Measurements from ENCODE around the gene XRCC1.

DNA sequence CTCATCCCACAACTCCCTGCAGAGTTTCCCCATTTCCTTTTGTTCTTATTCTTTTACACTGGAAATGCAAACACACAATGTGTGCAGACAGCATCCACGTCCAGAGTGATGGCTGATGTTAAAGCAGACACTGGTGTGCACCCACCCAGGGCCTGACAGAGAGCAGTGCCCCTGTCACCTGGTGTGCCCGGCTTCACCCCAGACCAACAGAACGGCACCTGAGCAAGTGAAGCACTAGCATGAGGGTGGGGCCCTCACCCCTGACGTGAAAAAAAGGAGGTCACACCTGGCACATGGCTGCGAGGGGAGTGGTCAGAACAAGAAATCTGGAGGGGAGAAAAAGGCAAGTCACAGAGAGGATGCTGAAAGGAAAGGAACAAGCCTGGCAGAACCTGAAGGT is 30.1 kb downstream of the XRCC1 start:
- TF ChIP-seq, protein P1, sequence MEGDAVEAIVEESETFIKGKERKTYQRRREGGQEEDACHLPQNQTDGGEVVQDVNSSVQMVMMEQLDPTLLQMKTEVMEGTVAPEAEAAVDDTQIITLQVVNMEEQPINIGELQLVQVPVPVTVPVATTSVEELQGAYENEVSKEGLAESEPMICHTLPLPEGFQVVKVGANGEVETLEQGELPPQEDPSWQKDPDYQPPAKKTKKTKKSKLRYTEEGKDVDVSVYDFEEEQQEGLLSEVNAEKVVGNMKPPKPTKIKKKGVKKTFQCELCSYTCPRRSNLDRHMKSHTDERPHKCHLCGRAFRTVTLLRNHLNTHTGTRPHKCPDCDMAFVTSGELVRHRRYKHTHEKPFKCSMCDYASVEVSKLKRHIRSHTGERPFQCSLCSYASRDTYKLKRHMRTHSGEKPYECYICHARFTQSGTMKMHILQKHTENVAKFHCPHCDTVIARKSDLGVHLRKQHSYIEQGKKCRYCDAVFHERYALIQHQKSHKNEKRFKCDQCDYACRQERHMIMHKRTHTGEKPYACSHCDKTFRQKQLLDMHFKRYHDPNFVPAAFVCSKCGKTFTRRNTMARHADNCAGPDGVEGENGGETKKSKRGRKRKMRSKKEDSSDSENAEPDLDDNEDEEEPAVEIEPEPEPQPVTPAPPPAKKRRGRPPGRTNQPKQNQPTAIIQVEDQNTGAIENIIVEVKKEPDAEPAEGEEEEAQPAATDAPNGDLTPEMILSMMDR (IDR thresholded peaks at IDR 0.05): no peak
- TF ChIP-seq POLR2A (IDR thresholded peaks at IDR 0.05) (no peak), EP300 (IDR thresholded peaks at IDR 0.05) (no peak)
